A673 (cell line): ENCODE measurements around the gene FITM1.

Experiments
- EZH2 ChIP-seq: fragments of 200-600 bp; sonication (generic); IDR thresholded peaks from 2 replicates; pipeline ENCODE4 v1.6.1; 2017; ENCODE audit warnings: borderline replicate concordance, low read depth, mild to moderate bottlenecking, mixed read lengths, antibody characterized with exemption, low read length; ENCODE audit not compliant: poor library complexity, severe bottlenecking
- TF ChIP-seq, protein P1 (sequence below): fragments of 300-800, 200-600 bp; sonication (generic); conservative IDR thresholded peaks from 2 replicates; pipeline ENCODE4 v1.5.1; 2017; ENCODE audit warnings: low read depth, mild to moderate bottlenecking, antibody characterized with exemption, low read length, moderate library complexity, mixed read lengths

DNA sequence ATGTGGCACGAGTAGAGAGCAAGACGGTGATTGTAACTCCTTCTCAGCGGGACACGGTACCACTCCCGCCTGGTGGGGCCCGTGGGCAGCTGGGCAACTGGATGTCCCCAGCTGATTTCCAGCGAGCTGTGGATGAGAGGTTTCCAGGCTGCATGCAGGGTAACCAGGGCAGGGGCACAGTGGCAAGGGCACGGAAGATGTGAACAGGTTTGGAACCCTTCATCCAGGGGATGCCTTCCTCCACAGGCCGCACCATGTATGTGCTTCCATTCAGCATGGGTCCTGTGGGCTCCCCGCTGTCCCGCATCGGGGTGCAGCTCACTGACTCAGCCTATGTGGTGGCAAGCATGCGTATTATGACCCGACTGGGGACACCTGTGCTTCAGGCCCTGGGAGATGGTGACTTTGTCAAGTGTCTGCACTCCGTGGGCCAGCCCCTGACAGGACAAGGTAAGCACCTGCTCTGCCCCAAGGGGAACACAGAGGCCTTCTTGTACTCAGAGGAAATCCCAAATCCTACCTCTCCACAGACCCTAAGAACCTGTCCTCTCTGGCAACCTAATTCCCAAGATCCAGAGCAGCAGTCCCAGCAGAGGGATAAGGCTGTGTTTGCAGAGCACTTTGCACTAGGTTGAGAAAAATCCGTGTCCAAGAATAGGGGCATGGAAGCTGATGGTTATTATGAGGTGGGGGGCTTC lies 32.1 kb upstream of the FITM1 start:
- TF ChIP-seq, protein P1, sequence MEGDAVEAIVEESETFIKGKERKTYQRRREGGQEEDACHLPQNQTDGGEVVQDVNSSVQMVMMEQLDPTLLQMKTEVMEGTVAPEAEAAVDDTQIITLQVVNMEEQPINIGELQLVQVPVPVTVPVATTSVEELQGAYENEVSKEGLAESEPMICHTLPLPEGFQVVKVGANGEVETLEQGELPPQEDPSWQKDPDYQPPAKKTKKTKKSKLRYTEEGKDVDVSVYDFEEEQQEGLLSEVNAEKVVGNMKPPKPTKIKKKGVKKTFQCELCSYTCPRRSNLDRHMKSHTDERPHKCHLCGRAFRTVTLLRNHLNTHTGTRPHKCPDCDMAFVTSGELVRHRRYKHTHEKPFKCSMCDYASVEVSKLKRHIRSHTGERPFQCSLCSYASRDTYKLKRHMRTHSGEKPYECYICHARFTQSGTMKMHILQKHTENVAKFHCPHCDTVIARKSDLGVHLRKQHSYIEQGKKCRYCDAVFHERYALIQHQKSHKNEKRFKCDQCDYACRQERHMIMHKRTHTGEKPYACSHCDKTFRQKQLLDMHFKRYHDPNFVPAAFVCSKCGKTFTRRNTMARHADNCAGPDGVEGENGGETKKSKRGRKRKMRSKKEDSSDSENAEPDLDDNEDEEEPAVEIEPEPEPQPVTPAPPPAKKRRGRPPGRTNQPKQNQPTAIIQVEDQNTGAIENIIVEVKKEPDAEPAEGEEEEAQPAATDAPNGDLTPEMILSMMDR: no peak
- TF ChIP-seq EZH2: no peak
